Natural killer cell (primary cell): ENCODE measurements around the gene CD93. TPM values are rescaled to one million over a fixed set of nuclear protein-coding genes. Genes with fewer than 3 reads are reported as not detected.

ENCODE experiments used
- ATAC-seq, 3 donors: fragments of 150-1000 bp in 2 of 3; fragments of 200-7000 bp in 1 of 3; cut with Tn5 transposase; 1 replicate in 1 of 3; 2 replicates in 2 of 3; pipeline ENCODE4 v1.10.0; 2021; ENCODE audit warnings: mild to moderate bottlenecking in 2 of 3, moderate library complexity in 2 of 3
- DNase-seq, 2 donors: peaks; one replicate each; pipeline versions ENCODE4 v3.0.0 to v3.0.0-alpha.2; 2013 to 2021; ENCODE audit warnings: mixed read lengths in 1 of 2
- H3K27ac ChIP-seq: one replicate; pipeline ENCODE4 v1.5.1; 2013; ENCODE audit warnings: mild to moderate bottlenecking, low read length
- H3K27me3 ChIP-seq: one replicate; pipeline ENCODE4 v1.6.1; 2013; ENCODE audit warnings: low read length; ENCODE audit not compliant: control insufficient read depth, insufficient read depth
- H3K36me3 ChIP-seq: one replicate; pipeline ENCODE4 v1.6.1; 2013; ENCODE audit warnings: low read length; ENCODE audit not compliant: control insufficient read depth, insufficient read depth
- H3K4me1 ChIP-seq: one replicate; pipeline ENCODE4 v1.6.1; 2013; ENCODE audit warnings: low read length; ENCODE audit not compliant: control insufficient read depth, insufficient read depth
- H3K4me3 ChIP-seq: one replicate; pipeline ENCODE4 v1.5.1; 2013; ENCODE audit warnings: low read length
- H3K9me3 ChIP-seq: one replicate; pipeline ENCODE4 v1.6.1; 2013; ENCODE audit warnings: low read length; ENCODE audit not compliant: control insufficient read depth, insufficient read depth
- H3K27ac Mint-ChIP-seq, 2 donors: one replicate each; pipeline ENCODE4 v1.8.0; 2022; ENCODE audit warnings: mild to moderate bottlenecking in 2 of 2, mixed read lengths in 2 of 2, moderate library complexity in 1 of 2
- H3K27me3 Mint-ChIP-seq, 2 donors: one replicate each; pipeline ENCODE4 v1.8.0; 2022; ENCODE audit warnings: low read depth in 2 of 2, mixed read lengths in 2 of 2
- H3K36me3 Mint-ChIP-seq: one replicate; pipeline ENCODE4 v1.8.0; 2022; ENCODE audit warnings: mixed read lengths
- H3K4me1 Mint-ChIP-seq, 2 donors: one replicate each; pipeline ENCODE4 v1.8.0; 2022; ENCODE audit warnings: mixed read lengths in 2 of 2
- H3K4me3 Mint-ChIP-seq: one replicate; pipeline ENCODE4 v1.8.0; 2022; ENCODE audit warnings: mild to moderate bottlenecking, moderate library complexity, mixed read lengths
- H3K9me3 Mint-ChIP-seq, 2 donors: one replicate each; pipeline ENCODE4 v1.8.0; 2022; ENCODE audit warnings: mixed read lengths in 2 of 2
- WGBS: methylation state at CpG from one replicate; pipeline ENCODE4 v1.1.7; 2013; ENCODE audit warnings: missing lambda C conversion rate; ENCODE audit not compliant: insufficient coverage; 5-methylcytosine and 5-hydroxymethylcytosine counted together
- intact Hi-C: fragments of 100-400 bp; cut with micrococcal nuclease; formaldehyde crosslinking; loops from one replicate; pipeline ENCODE4 v1.14.2; 2022
- total RNA-seq, 4 donors: library from RNA; stranded (reverse); fragments of 120-200 nt in 1 of 4; gene quantifications; one replicate each; pipeline versions ENCODE4 v1.2.3 to v1.2.4, GENCODE V29; 2013 to 2022
- TF ChIP-seq, protein P1 (sequence below): fragments of 200-600 bp; IDR thresholded peaks from one replicate; pipeline ENCODE4 v1.8.0; 2022; ENCODE audit warnings: antibody characterized with exemption

CD93 gene
- total RNA-seq, 3 donors from 2014 or later (not counting 1 experiment from before 2014, with no cell fraction given): 8.0 to 17.9 (median 17.2) TPM

- no peaks in the 10 kb centered on the region for H3K36me3 ChIP-seq
- intact Hi-C loops: loop anchor here (2.0 kb wide), 1 partner anchor 186 kb away; no protein-coding TSS in a partner anchor
- Mint-ChIP-seq H3K36me3 (no peaks in the 10 kb centered on the region), H3K27me3 (peaks cover 50 to 65% of the 10 kb centered on the region in 2 donors), H3K4me3 (peak overlapping the region; percentile 69), H3K27ac (no peak overlapping the region), H3K9me3 (no peaks in the 10 kb centered on the region), H3K4me1 (peaks cover 16 to 39% of the 10 kb centered on the region in 2 donors)
- TF ChIP-seq, protein P1, sequence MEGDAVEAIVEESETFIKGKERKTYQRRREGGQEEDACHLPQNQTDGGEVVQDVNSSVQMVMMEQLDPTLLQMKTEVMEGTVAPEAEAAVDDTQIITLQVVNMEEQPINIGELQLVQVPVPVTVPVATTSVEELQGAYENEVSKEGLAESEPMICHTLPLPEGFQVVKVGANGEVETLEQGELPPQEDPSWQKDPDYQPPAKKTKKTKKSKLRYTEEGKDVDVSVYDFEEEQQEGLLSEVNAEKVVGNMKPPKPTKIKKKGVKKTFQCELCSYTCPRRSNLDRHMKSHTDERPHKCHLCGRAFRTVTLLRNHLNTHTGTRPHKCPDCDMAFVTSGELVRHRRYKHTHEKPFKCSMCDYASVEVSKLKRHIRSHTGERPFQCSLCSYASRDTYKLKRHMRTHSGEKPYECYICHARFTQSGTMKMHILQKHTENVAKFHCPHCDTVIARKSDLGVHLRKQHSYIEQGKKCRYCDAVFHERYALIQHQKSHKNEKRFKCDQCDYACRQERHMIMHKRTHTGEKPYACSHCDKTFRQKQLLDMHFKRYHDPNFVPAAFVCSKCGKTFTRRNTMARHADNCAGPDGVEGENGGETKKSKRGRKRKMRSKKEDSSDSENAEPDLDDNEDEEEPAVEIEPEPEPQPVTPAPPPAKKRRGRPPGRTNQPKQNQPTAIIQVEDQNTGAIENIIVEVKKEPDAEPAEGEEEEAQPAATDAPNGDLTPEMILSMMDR: peak; percentile 16
- 7% methylated on average over 92 of the region's 92 CpGs for WGBS
- no peak overlapping the region for H3K27ac ChIP-seq
- DNase-seq (peak; percentile 28 to 33), ATAC-seq (peak; percentile 74 to 76 (median 75))
- no peaks in the 10 kb centered on the region for H3K9me3 ChIP-seq
- peaks cover 31% of the 10 kb centered on the region for H3K27me3 ChIP-seq
- no peak overlapping the region for H3K4me3 ChIP-seq
- H3K4me1 ChIP-seq: peaks cover 35% of the 10 kb centered on the region
These were observed 37.6 kb downstream of the CD93 start for GRCh38 chr20:23048283-23049200.

DNA sequence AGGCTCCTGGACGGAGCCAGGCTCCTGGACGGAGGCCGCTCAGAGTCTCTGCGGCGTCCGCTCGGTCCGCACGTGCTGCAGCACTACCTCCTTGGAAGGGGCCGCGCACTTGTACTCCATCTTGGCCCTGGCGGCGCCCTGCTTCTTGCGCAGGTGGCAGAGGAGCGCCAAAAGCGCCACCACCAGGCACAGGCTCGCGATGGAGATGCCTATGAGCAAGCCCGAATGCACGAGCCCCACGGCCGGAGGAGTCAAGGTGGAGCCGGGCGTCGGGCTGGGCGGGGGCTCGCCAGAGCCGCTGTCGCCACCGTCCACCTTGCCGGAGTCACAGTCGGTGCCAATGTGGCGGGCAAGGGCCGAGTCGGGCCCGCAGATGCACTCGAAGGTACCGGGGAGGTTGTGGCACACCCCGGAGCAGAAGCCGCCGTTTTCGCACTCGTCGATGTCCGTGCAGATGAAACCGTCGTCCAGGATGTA is 38.3 kb downstream of the CD93 start:
- no peak overlapping the region for H3K4me3 ChIP-seq
- Mint-ChIP-seq H3K4me3 (peak overlapping the region; percentile 35), H3K4me1 (peaks cover 16 to 39% of the 10 kb centered on the region in 2 donors), H3K36me3 (no peaks in the 10 kb centered on the region), H3K27me3 (peaks cover 43 to 65% of the 10 kb centered on the region in 2 donors), H3K27ac (no peak overlapping the region), H3K9me3 (no peaks in the 10 kb centered on the region)
- H3K27ac ChIP-seq: no peak overlapping the region
- peaks cover 35% of the 10 kb centered on the region for H3K4me1 ChIP-seq
- TF ChIP-seq, protein P1: no peak
- H3K9me3 ChIP-seq: no peaks in the 10 kb centered on the region
- ATAC-seq: no peak
- no peaks in the 10 kb centered on the region for H3K36me3 ChIP-seq
- DNase-seq: no peak
- intact Hi-C loops: loop anchor here (2.0 kb wide), 1 partner anchor 187 kb away; no protein-coding TSS in a partner anchor
- H3K27me3 ChIP-seq: peaks cover 31% of the 10 kb centered on the region
- 25% methylated on average over 47 of the region's 47 CpGs for WGBS

- no peaks in the 10 kb centered on the region for H3K36me3 ChIP-seq
- Mint-ChIP-seq H3K4me3 (peak overlapping the region; percentile 64), H3K27me3 (peaks cover 37 to 59% of the 10 kb centered on the region in 2 donors), H3K9me3 (no peaks in the 10 kb centered on the region), H3K36me3 (no peaks in the 10 kb centered on the region), H3K27ac (no peak overlapping the region), H3K4me1 (peaks cover 16 to 39% of the 10 kb centered on the region in 2 donors)
- TF ChIP-seq, protein P1: no peak
- DNase-seq (no peak), ATAC-seq (no peak)
- 86% methylated on average over 8 of the region's 13 CpGs for WGBS
- no peaks in the 10 kb centered on the region for H3K9me3 ChIP-seq
- no peak overlapping the region for H3K4me3 ChIP-seq
- H3K4me1 ChIP-seq: peaks cover 35% of the 10 kb centered on the region
- H3K27me3 ChIP-seq: peaks cover 31% of the 10 kb centered on the region
- H3K27ac ChIP-seq: no peak overlapping the region
- intact Hi-C loops: no loop called here
These were observed 39.0 kb downstream of the CD93 start for GRCh38 chr20:23047001-23047737.
